ENCODE data around the gene METAP2. TPM values are rescaled to one million over a fixed set of nuclear protein-coding genes. Genes with fewer than 3 reads are reported as not detected.

The METAP2 gene
- total RNA-seq, 2 experiments from 2014 or later = 129 to 133 TPM

DNA sequence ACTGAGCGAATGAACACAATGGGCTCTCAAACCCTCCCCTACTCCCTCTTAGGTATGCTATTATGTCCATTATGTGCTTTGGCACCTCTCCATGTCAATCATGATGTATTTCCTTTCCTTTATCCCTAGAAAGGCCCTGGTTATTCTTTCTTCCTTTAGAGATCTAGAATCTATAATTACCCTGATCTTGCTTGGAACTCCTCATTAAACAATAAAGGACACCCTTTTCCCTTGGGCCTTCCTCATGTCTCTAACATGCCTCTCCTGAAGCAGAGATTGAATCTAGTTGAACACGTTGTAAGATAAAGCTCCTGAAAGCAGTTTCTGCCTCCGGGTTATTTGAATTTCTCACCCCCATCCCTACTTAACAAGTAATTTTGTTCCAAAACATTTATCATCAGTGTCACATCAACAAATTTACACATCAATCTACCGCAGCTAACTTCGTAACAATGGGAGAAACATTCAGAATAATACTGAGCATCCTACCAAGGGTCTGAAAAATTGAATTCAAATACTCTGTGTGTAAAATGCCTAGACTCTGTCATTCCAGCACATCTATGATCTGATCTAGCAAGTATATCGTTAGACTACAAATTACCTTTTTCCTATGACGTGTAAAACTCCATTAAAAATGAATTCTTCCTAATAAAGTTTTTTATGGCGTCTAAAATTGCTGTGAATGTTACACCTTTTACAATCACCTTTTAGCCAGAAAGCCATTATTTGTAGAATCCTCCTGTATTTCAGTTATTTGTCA, 72.0 kb downstream of the METAP2 start:
- peaks cover 24% of the 10 kb centered on the region for H3K4me1 Mint-ChIP-seq (ENCODE audit: low read depth)
- H3K27ac Mint-ChIP-seq = no peak overlapping the region
- TF ChIP-seq, protein P1, sequence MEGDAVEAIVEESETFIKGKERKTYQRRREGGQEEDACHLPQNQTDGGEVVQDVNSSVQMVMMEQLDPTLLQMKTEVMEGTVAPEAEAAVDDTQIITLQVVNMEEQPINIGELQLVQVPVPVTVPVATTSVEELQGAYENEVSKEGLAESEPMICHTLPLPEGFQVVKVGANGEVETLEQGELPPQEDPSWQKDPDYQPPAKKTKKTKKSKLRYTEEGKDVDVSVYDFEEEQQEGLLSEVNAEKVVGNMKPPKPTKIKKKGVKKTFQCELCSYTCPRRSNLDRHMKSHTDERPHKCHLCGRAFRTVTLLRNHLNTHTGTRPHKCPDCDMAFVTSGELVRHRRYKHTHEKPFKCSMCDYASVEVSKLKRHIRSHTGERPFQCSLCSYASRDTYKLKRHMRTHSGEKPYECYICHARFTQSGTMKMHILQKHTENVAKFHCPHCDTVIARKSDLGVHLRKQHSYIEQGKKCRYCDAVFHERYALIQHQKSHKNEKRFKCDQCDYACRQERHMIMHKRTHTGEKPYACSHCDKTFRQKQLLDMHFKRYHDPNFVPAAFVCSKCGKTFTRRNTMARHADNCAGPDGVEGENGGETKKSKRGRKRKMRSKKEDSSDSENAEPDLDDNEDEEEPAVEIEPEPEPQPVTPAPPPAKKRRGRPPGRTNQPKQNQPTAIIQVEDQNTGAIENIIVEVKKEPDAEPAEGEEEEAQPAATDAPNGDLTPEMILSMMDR (IDR thresholded peaks at IDR 0.05) = no peak
- ATAC-seq = no peak
- H3K27me3 Mint-ChIP-seq = peaks cover 5% of the 10 kb centered on the region
- intact Hi-C loops (cut with micrococcal nuclease) = no loop called here
- POLR2A ChIA-PET = no interaction called here
- DNase-seq = no peak
- peaks cover 6% of the 10 kb centered on the region for H3K9me3 Mint-ChIP-seq
- CTCF ChIA-PET = no interaction called here
- peak overlapping the region; percentile 26 for H3K4me3 Mint-ChIP-seq
- H3K36me3 Mint-ChIP-seq (ENCODE audit: low read depth) = peaks cover 9% of the 10 kb centered on the region

GRCh38 chr12:95546491-95546813, 72.5 kb downstream of the METAP2 start:
- H3K4me3 Mint-ChIP-seq = peak overlapping the region; percentile 26
- intact Hi-C loops (cut with micrococcal nuclease) = no loop called here

DNA sequence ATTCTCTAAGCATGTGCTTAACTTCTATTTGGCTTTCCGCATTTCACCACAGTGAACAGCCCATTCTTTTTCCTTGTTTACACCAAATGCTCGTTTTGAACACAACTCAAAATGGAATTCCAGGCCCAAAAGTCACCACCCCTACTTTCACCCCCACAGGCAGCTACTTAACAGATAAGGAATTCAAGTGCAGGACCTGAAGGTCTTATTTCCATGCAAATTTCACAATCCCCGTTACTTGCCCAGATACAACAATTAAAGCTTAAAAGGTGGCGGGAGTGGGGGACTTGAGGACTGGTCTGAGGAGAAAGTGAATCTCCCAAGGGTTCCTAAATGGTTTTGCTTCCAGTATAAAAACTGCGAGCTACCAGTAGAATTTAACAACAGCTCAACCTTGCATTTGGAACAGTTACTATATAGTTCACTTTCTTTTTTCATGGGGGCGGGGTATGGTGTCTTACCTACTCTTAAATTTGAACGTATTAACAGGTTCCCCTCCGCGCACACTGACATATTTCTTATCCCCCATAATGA, 73.6 kb downstream of the METAP2 start:
- intact Hi-C loops (cut with micrococcal nuclease) = no loop called here
- ChIA-PET CTCF (interaction anchor here (1.0 to 1.4 kb wide), 3 partner anchors 9 to 15 kb away, joined by 4 to 9 read pairs (median 7); no protein-coding TSS in a partner anchor), POLR2A (interaction anchor here (0.8 to 1.5 kb wide), 5 partner anchors 8 to 853 kb away, joined by 3 to 10 read pairs (median 3); partner anchors contain the start of genes CDK17 and METAP2)
- ATAC-seq (peak; percentile 25), DNase-seq (no peak)
- peaks cover 5% of the 10 kb centered on the region for H3K27me3 Mint-ChIP-seq
- peak overlapping the region; percentile 82 for H3K4me3 Mint-ChIP-seq
- TF ChIP-seq, protein P1 (IDR thresholded peaks at IDR 0.05) = no peak
- peaks cover 34% of the 10 kb centered on the region for H3K4me1 Mint-ChIP-seq (ENCODE audit: low read depth)
- H3K36me3 Mint-ChIP-seq (ENCODE audit: low read depth) = peaks cover 9% of the 10 kb centered on the region
- H3K9me3 Mint-ChIP-seq = peaks cover 6% of the 10 kb centered on the region
- H3K27ac Mint-ChIP-seq = peak overlapping the region; percentile 78

More at GRCh38 chr12:95546491-95546813, 72.5 kb downstream of the METAP2 start:
- TF ChIP-seq, protein P1 (IDR thresholded peaks at IDR 0.05) = no peak
- Mint-ChIP-seq H3K27me3 (peaks cover 5% of the 10 kb centered on the region), H3K27ac (no peak overlapping the region), H3K36me3 (ENCODE audit: low read depth) (peaks cover 9% of the 10 kb centered on the region), H3K4me1 (ENCODE audit: low read depth) (peaks cover 29% of the 10 kb centered on the region), H3K9me3 (peaks cover 6% of the 10 kb centered on the region)
- CTCF ChIA-PET = interaction anchor here (1.0 to 1.4 kb wide), 2 partner anchors 12 to 14 kb away, joined by 4 to 9 read pairs; no protein-coding TSS in a partner anchor
- POLR2A ChIA-PET = no interaction called here
- ATAC-seq = no peak
- no peak for DNase-seq

DNA sequence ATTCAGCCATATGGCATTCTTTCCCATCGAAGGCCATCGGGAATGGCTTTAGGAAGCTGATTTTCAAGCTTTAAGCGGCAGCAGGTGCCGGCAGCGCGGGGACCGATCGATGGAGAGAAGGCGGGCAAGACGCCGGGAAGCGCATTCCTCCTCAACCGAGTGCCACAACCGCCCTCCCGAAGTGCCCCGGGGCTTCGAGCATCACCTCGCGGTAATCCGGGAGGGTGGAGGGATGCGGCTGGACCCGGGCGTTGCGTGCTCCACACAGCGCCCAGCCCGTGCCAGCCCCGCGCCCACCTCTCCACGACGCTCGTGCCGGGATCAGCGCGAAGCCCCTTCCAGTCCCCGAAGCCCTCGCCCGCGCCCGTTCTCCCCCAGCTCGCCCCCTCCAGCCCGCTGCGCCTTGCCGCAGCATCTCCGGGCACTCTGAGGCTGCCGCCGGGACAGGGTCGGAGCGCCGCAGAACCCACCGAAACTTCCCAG, 74.1 kb downstream of the METAP2 start:
- peak; percentile 46 for DNase-seq
- intact Hi-C loops (cut with micrococcal nuclease) = no loop called here
- ATAC-seq = peak; percentile 40
- Mint-ChIP-seq H3K36me3 (ENCODE audit: low read depth) (peaks cover 9% of the 10 kb centered on the region), H3K4me3 (peak overlapping the region; percentile 82), H3K27me3 (peaks cover 5% of the 10 kb centered on the region), H3K27ac (peak overlapping the region; percentile 78), H3K9me3 (peaks cover 6% of the 10 kb centered on the region), H3K4me1 (ENCODE audit: low read depth) (peaks cover 36% of the 10 kb centered on the region)
- TF ChIP-seq, protein P1 (IDR thresholded peaks at IDR 0.05) = no peak
- POLR2A ChIA-PET = interaction anchor here (0.8 to 1.5 kb wide), 5 partner anchors 8 to 852 kb away, joined by 3 to 10 read pairs (median 3); partner anchors contain the start of genes CDK17 and METAP2
- CTCF ChIA-PET = interaction anchor here (1.2 kb wide), 1 partner anchor 9 kb away, joined by 7 read pairs; no protein-coding TSS in a partner anchor
